Measurements from ENCODE around the gene FRYL. TPM values are rescaled to one million over a fixed set of nuclear protein-coding genes. Genes with fewer than 3 reads are reported as not detected.

Gene FRYL
- total RNA-seq, 3 donors from 2014 or later = 45.1 to 47.2 (median 46.7) TPM

Other genes starting within 250 kb of the FRYL start
- 100 to 1,000 TPM; 106 to 120 (median 116) TPM for gene OCIAD1, start 50.8 kb upstream of the FRYL start, total RNA-seq
- gene OCIAD2, start 126.5 kb upstream of the FRYL start, total RNA-seq = 10 to 100 TPM; 54.9 to 87.6 (median 56.1) TPM
- gene CWH43, start 206.0 kb upstream of the FRYL start, total RNA-seq = not detected

Measured in activated T-cell treated with anti-CD3 and anti-CD28 coated beads, Interleukin-2, amount 50 U/mL, for 4 hours (primary cell).